GM12864 (cell line): ENCODE data around the gene ZCCHC2.

Source experiments
- DNase-seq: peaks from one replicate; pipeline ENCODE4 v3.0.0-alpha.2; 2011; ENCODE audit warnings: low read depth
- H3K4me3 ChIP-seq: 2 replicates; pipeline ENCODE4 v1.5.1; 2011; ENCODE audit warnings: mild to moderate bottlenecking, low read depth, low read length, control low read depth
- TF ChIP-seq, protein P1 (sequence below): IDR thresholded peaks from 2 replicates; pipeline ENCODE4 v1.5.1; 2011; ENCODE audit warnings: low read depth, mild to moderate bottlenecking, moderate library complexity, low read length, control low read depth, inconsistent platforms; ENCODE audit errors: missing control alignments

The ZCCHC2 gene

GRCh38 chr18:62519684-62520083 lies 3.1 kb upstream of the ZCCHC2 start:
- TF ChIP-seq, protein P1, sequence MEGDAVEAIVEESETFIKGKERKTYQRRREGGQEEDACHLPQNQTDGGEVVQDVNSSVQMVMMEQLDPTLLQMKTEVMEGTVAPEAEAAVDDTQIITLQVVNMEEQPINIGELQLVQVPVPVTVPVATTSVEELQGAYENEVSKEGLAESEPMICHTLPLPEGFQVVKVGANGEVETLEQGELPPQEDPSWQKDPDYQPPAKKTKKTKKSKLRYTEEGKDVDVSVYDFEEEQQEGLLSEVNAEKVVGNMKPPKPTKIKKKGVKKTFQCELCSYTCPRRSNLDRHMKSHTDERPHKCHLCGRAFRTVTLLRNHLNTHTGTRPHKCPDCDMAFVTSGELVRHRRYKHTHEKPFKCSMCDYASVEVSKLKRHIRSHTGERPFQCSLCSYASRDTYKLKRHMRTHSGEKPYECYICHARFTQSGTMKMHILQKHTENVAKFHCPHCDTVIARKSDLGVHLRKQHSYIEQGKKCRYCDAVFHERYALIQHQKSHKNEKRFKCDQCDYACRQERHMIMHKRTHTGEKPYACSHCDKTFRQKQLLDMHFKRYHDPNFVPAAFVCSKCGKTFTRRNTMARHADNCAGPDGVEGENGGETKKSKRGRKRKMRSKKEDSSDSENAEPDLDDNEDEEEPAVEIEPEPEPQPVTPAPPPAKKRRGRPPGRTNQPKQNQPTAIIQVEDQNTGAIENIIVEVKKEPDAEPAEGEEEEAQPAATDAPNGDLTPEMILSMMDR = no peak
- no peak overlapping the region for H3K4me3 ChIP-seq
- no peak for DNase-seq

DNA sequence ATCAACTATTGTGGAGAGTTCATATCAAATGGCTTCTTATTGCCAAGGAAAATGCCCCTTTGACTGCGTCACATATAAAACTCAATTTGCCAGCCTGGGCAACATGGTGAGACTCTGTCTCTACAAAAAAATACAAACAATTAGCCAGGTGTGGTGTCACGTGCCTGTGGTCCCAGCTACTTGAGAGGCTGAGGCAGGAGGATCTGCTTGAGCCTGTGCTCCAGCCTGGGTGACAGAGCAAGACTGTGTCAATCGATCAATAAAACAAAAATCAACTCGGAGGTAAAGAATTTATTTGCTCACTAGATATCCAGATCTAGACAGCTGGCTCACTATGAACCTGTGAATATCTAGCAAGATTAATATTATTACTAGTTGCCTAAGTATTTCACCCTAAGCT lies 1.7 kb upstream of the ZCCHC2 start:
- DNase-seq = no peak
- no peak overlapping the region; the same call in 1 of the 2 replicates for H3K4me3 ChIP-seq
- TF ChIP-seq, protein P1 = no peak

GRCh38 chr18:62521593-62521992 lies 1.2 kb upstream of the ZCCHC2 start:
- TF ChIP-seq, protein P1 = no peak
- H3K4me3 ChIP-seq = no peak overlapping the region; the same call in 1 of the 2 replicates
- no peak for DNase-seq

GRCh38 chr18:62522178-62522503 lies 684 bp upstream of the ZCCHC2 start:
- no peak for DNase-seq
- H3K4me3 ChIP-seq = peak overlapping the region; percentile 96
- TF ChIP-seq, protein P1 = no peak

DNA sequence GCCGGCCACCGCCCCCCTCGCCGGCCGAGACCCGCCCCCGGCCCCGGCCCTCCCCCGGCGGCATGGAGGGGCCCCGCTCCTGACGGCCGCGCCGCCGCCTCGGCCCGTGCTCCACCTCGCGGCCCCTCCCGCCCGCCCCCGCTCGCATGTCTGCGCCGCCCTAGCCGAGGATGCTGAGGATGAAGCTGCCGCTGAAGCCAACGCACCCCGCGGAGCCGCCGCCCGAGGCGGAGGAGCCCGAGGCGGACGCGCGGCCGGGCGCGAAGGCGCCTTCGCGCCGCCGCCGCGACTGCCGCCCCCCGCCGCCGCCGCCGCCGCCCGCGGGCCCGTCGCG lies 397 bp downstream of the ZCCHC2 start:
- no peak for DNase-seq
- TF ChIP-seq, protein P1 = no peak
- H3K4me3 ChIP-seq = peak overlapping the region; percentile 96

GRCh38 chr18:62523631-62524439 lies 1.0 kb downstream of the ZCCHC2 start:
- TF ChIP-seq, protein P1 = no peak
- peak overlapping the region; percentile 96 for H3K4me3 ChIP-seq
- DNase-seq = no peak

DNA sequence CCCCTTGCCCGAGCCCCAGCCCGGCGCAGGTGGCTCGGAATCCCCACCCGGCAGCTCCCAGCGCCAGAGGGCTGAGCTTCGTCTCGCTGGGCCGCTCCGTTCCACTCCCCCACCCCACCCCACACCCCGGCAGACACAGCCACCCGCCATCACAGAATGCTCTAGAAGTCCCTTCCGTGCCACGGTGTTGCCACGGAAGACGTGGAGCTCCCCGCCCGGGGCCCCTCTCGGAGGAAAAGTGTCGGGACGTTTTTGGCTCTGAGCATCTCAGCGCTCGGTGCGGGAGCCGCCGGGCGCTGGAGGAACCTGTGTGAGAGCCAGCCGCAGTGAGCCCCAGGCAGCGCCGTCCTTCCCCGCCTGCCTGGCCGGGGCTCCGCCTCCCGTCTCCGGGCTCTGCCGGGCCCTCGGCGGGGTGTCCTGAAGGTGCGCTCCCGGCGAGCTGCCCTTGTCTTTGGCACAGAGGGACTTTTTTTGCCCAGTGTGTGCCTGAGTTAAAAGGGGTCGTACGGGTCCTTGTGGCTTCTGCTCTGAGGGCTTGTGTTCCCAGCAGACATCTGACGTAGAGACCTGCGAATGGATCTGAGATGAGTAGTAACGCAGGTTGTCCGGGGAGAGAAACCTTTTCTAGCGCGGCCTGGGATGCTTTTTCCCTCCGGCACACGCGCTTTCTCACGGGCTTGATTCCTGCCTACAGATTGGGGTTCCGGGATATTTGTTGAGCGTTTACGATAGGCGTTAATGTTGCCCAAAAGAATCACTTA lies 1.8 kb downstream of the ZCCHC2 start:
- no peak for DNase-seq
- peak overlapping the region; percentile 96 for H3K4me3 ChIP-seq
- TF ChIP-seq, protein P1 = no peak
